Calu3 (cell line): ENCODE measurements around the gene EGFR. TPM values are rescaled to one million over a fixed set of nuclear protein-coding genes. Genes with fewer than 3 reads are reported as not detected.

Experiments used
- BruUV-seq: library from RNA; stranded (reverse); fragments of 400-500 nt; replicated peaks from 2 replicates; lab custom pipeline; 2021; lab: Mats Ljungman, UMichigan
- CTCF ChIA-PET: fragments of 300-600 bp; sonication (Branson Sonifier 250); formaldehyde crosslinking; loops from one replicate; lab custom pipeline; 2022; ENCODE audit warnings: antibody characterized with exemption; lab: Charles Lee
- DNase-seq: peaks from one replicate; pipeline ENCODE4 v3.0.0; 2022
- H3K27ac Mint-ChIP-seq: one replicate; pipeline ENCODE4 v1.8.0; 2022; ENCODE audit warnings: mixed read lengths; ENCODE audit not compliant: unreplicated experiment
- H3K27me3 Mint-ChIP-seq: one replicate; pipeline ENCODE4 v1.8.0; 2022; ENCODE audit warnings: mixed read lengths; ENCODE audit not compliant: unreplicated experiment
- H3K36me3 Mint-ChIP-seq: one replicate; pipeline ENCODE4 v1.8.0; 2022; ENCODE audit warnings: mild to moderate bottlenecking, moderate library complexity, mixed read lengths; ENCODE audit not compliant: insufficient read depth, unreplicated experiment
- H3K4me1 Mint-ChIP-seq: one replicate; pipeline ENCODE4 v1.8.0; 2022; ENCODE audit warnings: mild to moderate bottlenecking, low read depth, mixed read lengths; ENCODE audit not compliant: unreplicated experiment
- H3K4me3 Mint-ChIP-seq: one replicate; pipeline ENCODE4 v1.8.0; 2022; ENCODE audit warnings: mild to moderate bottlenecking, low read depth, moderate library complexity, mixed read lengths; ENCODE audit not compliant: unreplicated experiment
- H3K9me3 Mint-ChIP-seq: one replicate; pipeline ENCODE4 v1.8.0; 2022; ENCODE audit warnings: low read depth, mixed read lengths; ENCODE audit not compliant: unreplicated experiment
- CTCF ChIP-seq: fragments of 200-600 bp; IDR thresholded peaks from one replicate; pipeline ENCODE4 v1.8.0; 2022; ENCODE audit warnings: antibody characterized with exemption; ENCODE audit not compliant: unreplicated experiment
- intact Hi-C: fragments of 100-400 bp; cut with micrococcal nuclease; formaldehyde crosslinking; loops from one replicate; pipeline ENCODE4 v1.10.0; 2022; ENCODE audit not compliant: unreplicated experiment
- total RNA-seq: library from RNA; stranded (reverse); gene quantifications from 2 replicates; pipeline ENCODE4 v1.2.3, GENCODE V29; 2022

EGFR gene
- total RNA-seq, 1 experiment from 2014 or later: 87.4 TPM

GRCh38 chr7:55063633-55064032, 44.8 kb downstream of the EGFR start:
- no peak for TF ChIP-seq CTCF
- BruUV-seq: no TSS peak
- H3K9me3 Mint-ChIP-seq: no peaks in the 10 kb centered on the region
- H3K4me3 Mint-ChIP-seq: no peak overlapping the region
- H3K4me1 Mint-ChIP-seq: peaks cover 51% of the 10 kb centered on the region
- H3K27ac Mint-ChIP-seq: peak overlapping the region; percentile 73
- CTCF ChIA-PET: no interaction called here
- H3K36me3 Mint-ChIP-seq: peaks cover 16% of the 10 kb centered on the region
- no peaks in the 10 kb centered on the region for H3K27me3 Mint-ChIP-seq
- DNase-seq: no peak
- intact Hi-C loops: no loop called here

- BruUV-seq: no TSS peak
- TF ChIP-seq CTCF: no peak
- DNase-seq: peak; percentile 64
- H3K4me3 Mint-ChIP-seq: peak overlapping the region; percentile 24
- H3K27me3 Mint-ChIP-seq: no peaks in the 10 kb centered on the region
- intact Hi-C loops: loop anchor here (5.0 kb wide), 1 partner anchor 33 kb away; no protein-coding TSS in a partner anchor
- H3K36me3 Mint-ChIP-seq: peaks cover 22% of the 10 kb centered on the region
- CTCF ChIA-PET: interaction anchor here (0.7 to 2.7 kb wide), 13 partner anchors 10 to 277 kb away, joined by 3 to 22 read pairs (median 4); no protein-coding TSS in a partner anchor
- peaks cover 65% of the 10 kb centered on the region for H3K4me1 Mint-ChIP-seq
- no peaks in the 10 kb centered on the region for H3K9me3 Mint-ChIP-seq
- peak overlapping the region; percentile 38 for H3K27ac Mint-ChIP-seq
Measured at GRCh38 chr7:55065079-55065478, 46.3 kb downstream of the EGFR start.

GRCh38 chr7:55065511-55066229, 46.9 kb downstream of the EGFR start:
- intact Hi-C loops: loop anchor here (5.0 kb wide), 1 partner anchor 33 kb away; no protein-coding TSS in a partner anchor
- peak overlapping the region; percentile 24 for H3K4me3 Mint-ChIP-seq
- H3K4me1 Mint-ChIP-seq: peaks cover 71% of the 10 kb centered on the region
- peak; percentile 57 for DNase-seq
- no peak for TF ChIP-seq CTCF
- no peaks in the 10 kb centered on the region for H3K27me3 Mint-ChIP-seq
- peak overlapping the region; percentile 38 for H3K27ac Mint-ChIP-seq
- peaks cover 25% of the 10 kb centered on the region for H3K36me3 Mint-ChIP-seq
- no peaks in the 10 kb centered on the region for H3K9me3 Mint-ChIP-seq
- BruUV-seq: TSS peak; percentile 37
- CTCF ChIA-PET: interaction anchor here (0.6 to 2.7 kb wide), 14 partner anchors 10 to 689 kb away, joined by 3 to 22 read pairs (median 4); no protein-coding TSS in a partner anchor

GRCh38 chr7:55066524-55066923, 47.7 kb downstream of the EGFR start:
- BruUV-seq: no TSS peak
- H3K4me1 Mint-ChIP-seq: peaks cover 79% of the 10 kb centered on the region
- peak overlapping the region; percentile 38 for H3K27ac Mint-ChIP-seq
- DNase-seq: peak; percentile 40
- peak overlapping the region; percentile 24 for H3K4me3 Mint-ChIP-seq
- H3K36me3 Mint-ChIP-seq: peaks cover 25% of the 10 kb centered on the region
- H3K9me3 Mint-ChIP-seq: no peaks in the 10 kb centered on the region
- TF ChIP-seq CTCF: no peak
- CTCF ChIA-PET: interaction anchor here (0.7 to 2.7 kb wide), 4 partner anchors 12 to 67 kb away, joined by 3 to 22 read pairs (median 6); no protein-coding TSS in a partner anchor
- intact Hi-C loops: loop anchor here (5.0 kb wide), 1 partner anchor 34 kb away; no protein-coding TSS in a partner anchor
- H3K27me3 Mint-ChIP-seq: no peaks in the 10 kb centered on the region
